ENCODE data around the gene NFKBIZ.

DNA sequence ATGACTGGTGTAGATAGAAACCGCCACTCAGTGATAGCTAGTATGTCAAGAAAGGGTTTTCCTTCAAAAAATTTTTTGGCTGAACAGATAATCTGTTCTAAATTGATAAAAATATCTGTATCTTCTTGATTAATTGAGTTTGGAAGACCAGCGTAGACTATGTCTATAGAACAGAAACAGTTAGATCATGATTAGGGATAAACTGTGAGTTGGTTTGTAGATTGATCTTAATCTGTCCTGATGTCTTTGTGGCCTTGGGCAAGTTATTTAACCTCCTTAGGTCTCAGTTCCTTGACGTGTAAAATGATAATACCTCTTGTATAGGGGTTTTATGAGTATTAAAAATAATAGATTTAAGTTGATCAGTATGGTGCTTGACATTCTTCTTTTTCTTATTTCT is 4.7 kb downstream of the NFKBIZ start:
- TF ChIP-seq, protein P1, sequence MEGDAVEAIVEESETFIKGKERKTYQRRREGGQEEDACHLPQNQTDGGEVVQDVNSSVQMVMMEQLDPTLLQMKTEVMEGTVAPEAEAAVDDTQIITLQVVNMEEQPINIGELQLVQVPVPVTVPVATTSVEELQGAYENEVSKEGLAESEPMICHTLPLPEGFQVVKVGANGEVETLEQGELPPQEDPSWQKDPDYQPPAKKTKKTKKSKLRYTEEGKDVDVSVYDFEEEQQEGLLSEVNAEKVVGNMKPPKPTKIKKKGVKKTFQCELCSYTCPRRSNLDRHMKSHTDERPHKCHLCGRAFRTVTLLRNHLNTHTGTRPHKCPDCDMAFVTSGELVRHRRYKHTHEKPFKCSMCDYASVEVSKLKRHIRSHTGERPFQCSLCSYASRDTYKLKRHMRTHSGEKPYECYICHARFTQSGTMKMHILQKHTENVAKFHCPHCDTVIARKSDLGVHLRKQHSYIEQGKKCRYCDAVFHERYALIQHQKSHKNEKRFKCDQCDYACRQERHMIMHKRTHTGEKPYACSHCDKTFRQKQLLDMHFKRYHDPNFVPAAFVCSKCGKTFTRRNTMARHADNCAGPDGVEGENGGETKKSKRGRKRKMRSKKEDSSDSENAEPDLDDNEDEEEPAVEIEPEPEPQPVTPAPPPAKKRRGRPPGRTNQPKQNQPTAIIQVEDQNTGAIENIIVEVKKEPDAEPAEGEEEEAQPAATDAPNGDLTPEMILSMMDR (IDR thresholded peaks at IDR 0.05), result no peak
- no peak for TF ChIP-seq POLR2A (IDR thresholded peaks at IDR 0.05)

All from body of pancreas (tissue), 4 donors.